OCI-LY7 (cell line): ENCODE results near the gene UTP14C.

Experiments
- CTCF ChIP-seq: fragments of 200-600 bp; sonication (generic); conservative IDR thresholded peaks from 2 replicates; pipeline ENCODE4 v1.5.1; 2014; ENCODE audit warnings: mild to moderate bottlenecking, antibody characterized with exemption, low read length, moderate library complexity, mixed read lengths
- EZH2phosphoT487 ChIP-seq: fragments of 200-600 bp; sonication (generic); IDR thresholded peaks from 2 replicates; pipeline ENCODE4 v1.6.1; 2018; ENCODE audit warnings: low read depth, borderline replicate concordance, mild to moderate bottlenecking, mixed run types, antibody characterized with exemption, low read length, moderate library complexity, mixed read lengths

GRCh38 chr13:52001120-52001731 is 23.3 kb upstream of the UTP14C start:
- peak; percentile 85 for TF ChIP-seq CTCF
- TF ChIP-seq EZH2phosphoT487, result no peak
